ENCODE results near the gene OR2M7.
"Not testable (repeated sequence)": the region's sequence is repeated elsewhere in the genome, so short reads cannot be mapped to it uniquely, and the experiment has no call there.

Gene OR2M7

GRCh38 chr1:248305672-248306071 lies 18.7 kb downstream of the OR2M7 start:
- POLR2A ChIA-PET; H3K9me3 ChIP-seq (ENCODE audit: control insufficient read depth, insufficient read depth, low read depth, low read length); CTCF ChIA-PET; H3K36me3 ChIP-seq (ENCODE audit: control insufficient read depth in 2 of 2, insufficient read depth in 1 of 2, low read length in 2 of 2); H3K4me1 ChIP-seq (ENCODE audit: control insufficient read depth, insufficient read depth, low read length); H3K27ac ChIP-seq (ENCODE audit: extremely low read depth, low read depth, low read length); H3K4me3 ChIP-seq (ENCODE audit: low read depth, low read length): not testable (repeated sequence)

GRCh38 chr1:248303324-248303723 lies 21.0 kb downstream of the OR2M7 start, which contains the start of gene OR2T12:
TSS of gene OR2T12 (minus strand) at chr1:248303424. CDS start at chr1:248295578, 7,846 bp downstream.
- CTCF ChIA-PET, result no interaction called here
- TF ChIP-seq ZNF449 (tag by site-specific recombination; IDR thresholded peaks at IDR 0.05), result no peak
- no peak for TF ChIP-seq ZNF596 (tag by site-specific recombination; IDR thresholded peaks at IDR 0.05)
- TF ChIP-seq ZNF157 (tag by site-specific recombination; IDR thresholded peaks at IDR 0.05), result no peak
- no peak for TF ChIP-seq ZNF426 (tag by site-specific recombination; IDR thresholded peaks at IDR 0.05)
- TF ChIP-seq KLF1 (tag by site-specific recombination; IDR thresholded peaks at IDR 0.05), result no peak
- H3K9me3 ChIP-seq (ENCODE audit: control insufficient read depth, insufficient read depth, low read depth, low read length), result no peaks in the 10 kb centered on the region

GRCh38 chr1:248288391-248288790 lies 36.0 kb downstream of the OR2M7 start:
- ChIA-PET CTCF (no interaction called here), POLR2A (no interaction called here)
- TF ChIP-seq PRDM10 (tag by site-specific recombination; IDR thresholded peaks at IDR 0.05), result no peak
- Histone ChIP-seq H3K27ac (ENCODE audit: extremely low read depth, low read depth, low read length) (no peak overlapping the region), H3K9me3 (ENCODE audit: control insufficient read depth, insufficient read depth, low read depth, low read length) (no peaks in the 10 kb centered on the region), H3K36me3 (ENCODE audit: control insufficient read depth in 2 of 2, insufficient read depth in 1 of 2, low read length in 2 of 2) (no peaks in the 10 kb centered on the region), H3K4me1 (ENCODE audit: control insufficient read depth, insufficient read depth, low read length) (no peaks in the 10 kb centered on the region), H3K4me3 (ENCODE audit: low read depth, low read length) (no peak overlapping the region)

More at GRCh38 chr1:248303324-248303723, 21.0 kb downstream of the OR2M7 start, which contains the start of gene OR2T12:
- Histone ChIP-seq H3K36me3 (ENCODE audit: control insufficient read depth in 2 of 2, insufficient read depth in 1 of 2, low read length in 2 of 2) (no peaks in the 10 kb centered on the region), H3K27ac (ENCODE audit: extremely low read depth, low read depth, low read length) (no peak within 1 kb of the TSS), H3K4me3 (ENCODE audit: low read depth, low read length) (no peak within 1 kb of the TSS), H3K4me1 (ENCODE audit: control insufficient read depth, insufficient read depth, low read length) (no peaks in the 10 kb centered on the region)
- POLR2A ChIA-PET, result no interaction called here

- ChIA-PET POLR2A (no interaction called here), CTCF (no interaction called here)
- no peak for TF ChIP-seq ZNF792 (tag by site-specific recombination; IDR thresholded peaks at IDR 0.05)
- TF ChIP-seq ZNF112 (tag by site-specific recombination; IDR thresholded peaks at IDR 0.05), result no peak
- Histone ChIP-seq H3K27ac (ENCODE audit: extremely low read depth, low read depth, low read length) (no peak within 1 kb of the TSS), H3K4me1 (ENCODE audit: control insufficient read depth, insufficient read depth, low read length) (no peaks in the 10 kb centered on the region), H3K36me3 (ENCODE audit: control insufficient read depth in 2 of 2, insufficient read depth in 1 of 2, low read length in 2 of 2) (no peaks in the 10 kb centered on the region), H3K9me3 (ENCODE audit: control insufficient read depth, insufficient read depth, low read depth, low read length) (no peaks in the 10 kb centered on the region), H3K4me3 (ENCODE audit: low read depth, low read length) (no peak within 1 kb of the TSS)
Measured at GRCh38 chr1:248277876-248278275, 46.5 kb downstream of the OR2M7 start, which contains the start of gene OR2T33. TSS of gene OR2T33 (minus strand) at chr1:248277976. CDS start at chr1:248273814, 4,162 bp downstream.
